RPMI8226 (cell line): ENCODE data around the gene MMP24OS.
"Not testable (repeated sequence)": the region's sequence is repeated elsewhere in the genome, so short reads cannot be mapped to it uniquely, and the experiment has no call there.

Source experiments
- DNase-seq: peaks from one replicate; pipeline ENCODE4 v3.0.0-alpha.2; 2015

Gene MMP24OS

DNA sequence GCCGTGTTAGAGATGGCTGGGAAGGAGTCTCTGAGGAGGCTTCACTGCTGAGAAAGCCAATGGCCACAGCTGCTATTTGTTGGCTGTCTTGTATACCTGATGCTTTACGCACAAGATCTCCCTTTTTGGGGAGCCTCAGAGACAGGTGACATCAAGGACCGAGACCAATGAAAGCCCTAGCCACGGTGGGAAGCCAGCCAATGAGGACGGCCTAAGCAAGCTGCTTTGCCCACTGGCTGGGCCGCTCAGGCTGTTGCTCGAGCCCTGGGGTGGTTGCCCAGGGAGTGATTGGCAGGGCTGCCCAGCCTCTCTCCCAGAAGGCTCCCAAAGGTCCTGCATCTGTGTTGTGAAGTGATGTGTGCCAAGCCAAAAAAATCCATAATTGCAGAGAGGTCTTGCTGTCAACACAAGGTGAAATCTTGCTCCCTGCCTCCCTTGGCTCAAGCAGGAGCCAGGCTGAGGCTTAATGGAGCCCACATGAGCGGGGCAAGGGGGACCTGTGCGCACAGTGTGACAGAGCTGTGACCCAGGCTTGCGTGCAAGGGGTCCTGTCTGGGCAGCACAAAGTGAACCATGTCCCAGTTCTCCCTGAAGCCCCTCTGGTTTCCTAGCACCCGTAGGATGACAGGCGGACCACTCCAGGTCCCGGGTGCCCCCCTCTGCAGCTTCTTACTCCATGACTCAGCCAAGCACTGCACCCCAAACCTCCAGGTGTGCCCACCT, 4.3 kb downstream of the MMP24OS start:
- no peak for DNase-seq

DNA sequence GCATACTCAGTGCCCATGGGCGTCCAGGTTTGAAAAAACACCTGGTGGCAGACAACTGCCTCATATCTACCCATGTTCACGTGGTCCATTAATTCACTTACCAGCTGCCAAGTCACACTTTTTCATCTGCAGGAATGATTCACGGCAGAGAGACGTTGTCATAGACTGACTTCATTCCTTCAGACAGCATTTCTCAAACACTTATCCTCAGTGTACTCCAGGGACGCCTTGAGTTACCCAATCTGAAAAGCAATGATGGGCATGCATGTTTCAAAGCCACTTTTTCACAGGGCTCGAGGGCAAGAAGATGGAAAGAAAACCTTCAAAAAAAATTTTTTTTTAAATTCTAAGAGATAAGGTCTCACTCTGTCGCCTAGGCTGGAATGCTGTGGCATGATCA, 6.0 kb downstream of the MMP24OS start:
- DNase-seq = no peak

DNA sequence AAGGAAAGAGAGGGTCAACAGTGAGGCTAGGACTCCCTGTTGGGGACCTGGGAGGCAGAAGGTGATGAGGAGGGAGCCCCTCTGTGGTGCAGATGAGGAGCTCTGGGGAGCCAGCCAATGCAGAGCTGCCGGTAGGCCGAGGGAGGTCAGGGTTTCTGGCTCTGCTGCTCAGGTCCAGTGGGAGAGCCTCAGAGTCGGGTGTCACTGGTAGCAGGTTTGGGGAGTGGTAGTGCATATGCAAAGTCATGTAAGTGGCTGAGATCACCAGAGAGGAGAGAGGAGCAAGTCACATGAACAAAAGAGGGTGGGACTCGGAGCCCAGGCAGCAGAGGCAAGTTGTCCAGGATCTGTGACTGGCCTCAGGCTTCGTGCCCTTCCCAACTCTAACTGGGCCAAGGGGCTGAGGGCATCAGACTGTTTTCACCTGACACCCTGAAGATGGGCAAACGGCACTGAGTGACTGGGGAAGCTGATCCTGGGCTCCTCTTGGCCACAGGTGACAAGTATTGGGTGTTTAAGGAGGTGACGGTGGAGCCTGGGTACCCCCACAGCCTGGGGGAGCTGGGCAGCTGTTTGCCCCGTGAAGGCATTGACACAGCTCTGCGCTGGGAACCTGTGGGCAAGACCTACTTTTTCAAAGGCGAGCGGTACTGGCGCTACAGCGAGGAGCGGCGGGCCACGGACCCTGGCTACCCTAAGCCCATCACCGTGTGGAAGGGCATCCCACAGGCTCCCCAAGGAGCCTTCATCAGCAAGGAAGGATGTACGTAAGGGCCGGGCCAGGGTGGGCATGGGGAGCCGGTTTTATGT, 6.6 kb downstream of the MMP24OS start:
- no peak for DNase-seq

DNA sequence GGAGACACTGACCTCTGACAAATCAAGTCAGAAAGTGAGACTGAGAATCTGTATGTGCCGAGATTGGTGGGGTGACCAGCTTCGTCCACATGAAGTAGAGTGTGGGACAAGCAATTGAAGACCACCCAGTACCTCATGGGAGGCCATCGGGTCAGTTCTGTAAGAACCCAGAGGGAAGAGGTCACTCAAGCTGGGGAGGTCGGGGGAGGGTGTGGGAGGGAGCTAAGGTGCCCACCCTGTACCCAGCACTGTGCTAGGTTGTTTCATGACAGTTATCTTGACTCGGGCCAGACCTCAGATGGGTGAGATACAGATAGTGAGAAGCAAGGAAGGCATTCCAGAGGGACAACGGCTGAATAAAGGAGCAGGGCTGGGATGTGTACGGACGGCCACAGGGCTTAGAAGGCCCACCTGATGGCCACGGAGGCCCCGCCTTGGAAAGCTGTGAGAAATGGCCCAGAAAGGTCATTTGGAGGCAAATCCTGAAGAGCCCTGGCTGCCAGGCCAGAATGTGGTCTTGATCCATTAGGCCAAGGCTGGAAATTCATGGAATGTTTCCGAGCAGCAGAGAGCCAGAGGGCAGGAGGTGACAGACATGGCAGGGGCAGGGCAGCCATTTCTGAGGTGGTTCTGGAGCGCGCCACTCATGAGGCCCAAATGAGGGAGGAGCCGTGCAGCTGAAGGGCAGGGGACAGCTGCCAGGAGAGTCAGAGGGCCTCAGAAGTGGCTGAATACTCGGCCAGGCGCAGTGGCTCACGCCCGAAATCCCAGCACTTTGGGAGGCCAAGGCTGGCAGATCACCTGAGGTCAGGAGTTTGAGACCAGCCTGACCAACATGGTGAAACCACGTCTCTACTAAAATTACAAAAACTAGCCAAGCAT, 7.7 kb downstream of the MMP24OS start:
- DNase-seq = no peak

DNA sequence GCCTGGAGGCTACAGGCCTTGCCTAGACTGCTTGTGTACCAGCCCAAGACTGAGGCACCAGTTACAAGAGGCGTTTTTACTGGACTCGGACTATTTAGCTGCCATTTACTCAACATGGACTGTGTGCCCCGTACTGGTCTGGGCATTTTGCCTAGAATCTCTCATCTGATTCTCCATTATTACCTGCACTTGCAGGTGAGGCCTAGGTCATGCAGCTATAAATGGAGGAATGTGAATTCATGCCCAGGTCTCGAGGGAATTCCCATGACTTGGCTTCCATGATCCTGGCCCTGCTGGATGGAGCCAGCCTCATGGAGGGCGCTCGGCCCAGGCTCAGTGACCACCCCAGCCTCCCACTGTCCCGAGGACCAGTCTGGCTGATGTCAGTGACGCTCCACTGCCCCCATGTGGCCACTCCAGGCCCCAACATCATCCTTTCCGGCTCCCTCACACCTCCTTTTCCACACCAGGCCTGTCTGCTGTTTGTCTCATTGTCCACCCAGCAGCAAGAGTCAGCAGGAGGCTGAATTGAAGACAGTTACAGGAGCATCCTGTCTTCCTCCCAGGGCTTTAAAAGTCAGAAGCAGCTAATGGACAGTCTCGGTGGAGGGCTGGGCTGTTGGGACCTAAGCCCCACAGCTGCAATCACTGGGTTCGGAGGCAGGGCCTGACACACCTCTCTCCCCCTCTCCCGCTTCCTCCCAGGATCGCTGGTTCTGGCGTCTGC, 8.7 kb downstream of the MMP24OS start:
- peak; percentile 70 for DNase-seq

DNA sequence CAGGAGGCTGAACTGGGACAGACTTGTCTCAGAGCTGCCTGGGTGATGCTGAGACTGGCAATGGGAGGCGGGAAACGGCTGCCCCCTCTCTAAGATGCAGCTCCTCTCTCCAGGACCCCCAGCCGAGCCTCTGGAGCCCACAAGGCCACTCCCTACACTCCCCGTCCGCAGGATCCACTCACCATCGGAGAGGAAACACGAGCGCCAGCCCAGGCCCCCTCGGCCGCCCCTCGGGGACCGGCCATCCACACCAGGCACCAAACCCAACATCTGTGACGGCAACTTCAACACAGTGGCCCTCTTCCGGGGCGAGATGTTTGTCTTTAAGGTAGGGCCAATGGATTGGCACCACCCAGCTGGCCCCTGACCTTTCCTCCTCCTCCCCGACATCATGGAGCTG, 10.8 kb downstream of the MMP24OS start:
- no peak for DNase-seq

DNA sequence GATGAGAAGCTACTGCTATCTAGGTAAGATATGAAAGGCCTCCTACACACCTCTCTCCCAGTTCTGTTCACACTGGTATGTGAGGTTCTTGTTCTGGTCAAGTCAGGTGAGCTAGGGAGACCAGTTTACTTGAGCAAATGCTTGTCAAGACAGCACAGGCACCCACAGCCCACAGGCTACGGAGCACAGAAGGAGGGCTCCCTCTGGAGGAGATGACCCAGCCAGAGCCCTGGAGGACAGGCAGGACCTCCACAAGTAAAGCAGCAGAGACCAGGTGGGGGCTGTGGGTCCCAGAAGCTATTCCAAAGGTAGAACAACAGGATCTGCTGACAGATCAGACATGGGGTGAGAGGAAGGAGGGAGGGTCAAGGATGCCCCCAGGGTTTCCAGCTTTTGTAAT, 13.2 kb downstream of the MMP24OS start:
- DNase-seq = no peak

DNA sequence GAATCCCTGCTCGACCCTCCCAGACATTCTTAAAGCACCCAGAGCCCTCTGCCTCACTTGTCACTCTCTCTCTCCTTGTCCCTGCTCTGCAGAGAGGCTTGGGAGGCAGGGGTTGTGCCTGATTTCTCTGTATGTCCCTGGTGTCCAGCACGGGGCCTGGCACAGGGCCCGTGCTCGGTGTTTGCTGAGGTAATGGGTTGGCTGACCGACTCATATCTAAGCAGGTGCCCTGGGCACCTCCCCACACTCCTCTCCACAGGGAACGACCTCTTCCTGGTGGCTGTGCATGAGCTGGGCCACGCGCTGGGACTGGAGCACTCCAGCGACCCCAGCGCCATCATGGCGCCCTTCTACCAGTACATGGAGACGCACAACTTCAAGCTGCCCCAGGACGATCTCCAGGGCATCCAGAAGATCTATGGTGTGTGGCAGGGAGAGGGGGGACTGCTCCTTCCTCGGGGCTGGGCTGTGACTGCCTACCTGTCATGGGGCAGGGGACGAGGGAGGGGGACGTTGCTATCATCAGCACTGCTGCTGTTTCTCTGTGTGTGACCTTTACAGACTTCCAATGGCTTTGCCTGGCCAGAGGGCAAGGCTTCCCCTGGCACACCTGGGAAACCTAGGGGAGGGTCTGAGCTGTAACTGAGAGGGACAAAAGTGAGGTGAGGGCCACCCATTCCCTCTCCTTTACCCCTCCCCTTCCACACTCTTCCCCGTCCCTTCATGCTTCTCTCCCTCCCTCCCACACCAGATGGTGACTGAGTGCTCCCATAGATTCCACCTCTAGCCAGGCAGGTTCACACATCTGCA, 14.2 kb downstream of the MMP24OS start:
- DNase-seq = no peak

DNA sequence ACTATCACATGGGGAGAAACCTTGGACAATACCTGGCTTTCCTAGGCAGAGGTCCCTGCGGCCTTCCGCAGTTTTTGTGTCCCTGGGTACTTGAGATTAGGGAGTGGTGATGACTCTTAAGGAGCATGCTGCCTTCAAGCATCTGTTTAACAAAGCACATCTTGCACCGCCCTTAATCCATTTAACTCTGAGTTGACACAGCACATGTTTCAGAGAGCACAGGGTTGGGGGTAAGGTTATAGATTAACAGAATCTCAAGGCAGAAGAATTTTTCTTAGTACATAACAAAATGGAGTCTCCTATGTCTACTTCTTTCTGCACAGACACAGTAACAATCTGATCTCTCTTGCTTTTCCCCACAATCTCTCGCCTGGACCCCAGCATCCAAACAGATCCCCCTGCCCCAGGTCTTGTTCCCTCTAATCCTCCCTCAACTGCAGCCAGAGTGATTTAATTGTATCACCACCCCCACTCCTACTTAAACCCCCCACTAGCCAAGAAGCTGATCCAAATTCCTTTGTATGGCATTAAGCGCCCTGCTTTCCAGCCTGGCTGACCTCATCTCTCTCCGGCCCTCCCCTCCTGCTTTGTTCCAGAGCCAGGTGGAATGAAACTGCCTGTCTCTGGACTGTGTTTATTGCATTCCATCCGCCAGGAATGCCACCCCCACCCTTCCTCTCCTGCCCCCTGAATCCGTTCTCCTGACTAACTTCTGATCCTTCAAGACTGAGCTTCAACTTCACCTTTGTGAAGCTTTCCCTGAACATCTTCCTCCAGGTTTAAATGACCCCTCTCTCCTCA, 15.0 kb downstream of the MMP24OS start:
- not testable (repeated sequence) for DNase-seq

DNA sequence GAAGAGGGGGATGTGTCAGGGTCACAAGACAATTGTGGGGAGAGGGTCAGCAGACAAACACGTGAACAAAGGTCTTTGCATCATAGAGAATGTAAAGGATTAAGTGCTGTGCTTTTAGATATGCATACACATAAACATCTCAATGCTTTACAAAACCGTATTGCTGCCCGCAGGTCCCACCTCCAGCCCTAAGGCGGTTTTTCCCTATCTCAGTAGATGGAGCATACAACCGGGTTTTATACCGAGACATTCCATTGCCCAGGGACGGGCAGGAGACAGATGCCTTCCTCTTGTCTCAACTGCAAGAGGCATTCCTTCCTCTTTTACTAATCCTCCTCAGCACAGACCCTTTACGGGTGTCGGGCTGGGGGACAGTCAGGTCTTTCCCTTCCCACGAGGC, 15.6 kb downstream of the MMP24OS start:
- DNase-seq = not testable (repeated sequence)

DNA sequence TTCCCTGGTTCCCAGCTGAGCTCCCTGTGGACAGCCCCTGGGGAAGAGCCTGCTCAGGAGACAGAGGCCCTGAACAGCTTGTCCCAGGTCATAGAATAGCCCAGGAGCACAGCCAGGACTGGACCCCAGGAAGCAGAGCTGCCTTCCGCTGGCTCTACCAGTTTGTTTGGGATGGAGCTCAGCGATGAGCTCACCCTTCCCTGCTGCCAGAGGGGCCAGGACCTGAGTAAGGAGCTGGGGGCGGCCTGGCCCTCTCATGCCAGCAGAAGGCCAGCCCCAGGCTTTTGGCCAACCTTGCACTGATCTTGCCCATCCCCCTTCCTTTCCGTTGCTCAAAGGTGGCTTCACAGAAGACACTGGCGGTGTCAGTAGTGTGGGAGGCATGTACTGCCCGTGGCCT, 17.5 kb downstream of the MMP24OS start:
- DNase-seq = no peak

DNA sequence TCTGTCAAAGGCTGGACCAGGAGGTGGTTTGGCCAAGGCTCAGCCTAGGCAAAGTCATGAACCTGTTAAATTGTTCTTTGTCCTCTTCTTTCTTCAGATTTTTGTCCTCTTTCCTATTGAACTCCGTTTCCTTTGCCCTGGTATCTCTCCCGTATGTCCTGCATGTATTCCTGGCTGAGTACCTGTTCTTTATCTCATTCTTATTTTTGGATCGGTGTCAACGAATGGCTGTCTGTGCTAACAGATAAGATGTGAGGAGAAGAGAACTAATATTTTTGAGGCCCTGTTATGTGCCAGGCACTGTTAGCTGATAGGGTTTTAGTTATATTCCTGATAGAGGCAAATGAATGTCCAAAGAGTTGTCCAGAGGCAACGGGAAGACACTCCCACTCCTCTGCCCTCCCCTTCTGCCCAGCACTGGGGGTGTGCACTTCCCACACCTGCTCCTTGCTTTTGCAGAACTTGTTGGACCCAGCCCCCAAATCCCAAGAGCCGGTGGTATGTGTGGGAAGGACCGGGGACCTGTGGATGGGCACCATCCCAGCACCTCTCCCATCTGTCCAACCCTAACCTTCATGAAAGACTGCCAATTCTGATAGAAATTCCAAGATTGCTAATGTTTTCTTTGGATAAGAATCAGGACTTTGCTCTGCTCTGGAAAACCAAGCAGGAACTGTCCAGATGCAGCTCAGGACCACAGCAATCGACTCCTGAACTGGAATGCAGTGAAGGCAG, 20.6 kb downstream of the MMP24OS start:
- no peak for DNase-seq

DNA sequence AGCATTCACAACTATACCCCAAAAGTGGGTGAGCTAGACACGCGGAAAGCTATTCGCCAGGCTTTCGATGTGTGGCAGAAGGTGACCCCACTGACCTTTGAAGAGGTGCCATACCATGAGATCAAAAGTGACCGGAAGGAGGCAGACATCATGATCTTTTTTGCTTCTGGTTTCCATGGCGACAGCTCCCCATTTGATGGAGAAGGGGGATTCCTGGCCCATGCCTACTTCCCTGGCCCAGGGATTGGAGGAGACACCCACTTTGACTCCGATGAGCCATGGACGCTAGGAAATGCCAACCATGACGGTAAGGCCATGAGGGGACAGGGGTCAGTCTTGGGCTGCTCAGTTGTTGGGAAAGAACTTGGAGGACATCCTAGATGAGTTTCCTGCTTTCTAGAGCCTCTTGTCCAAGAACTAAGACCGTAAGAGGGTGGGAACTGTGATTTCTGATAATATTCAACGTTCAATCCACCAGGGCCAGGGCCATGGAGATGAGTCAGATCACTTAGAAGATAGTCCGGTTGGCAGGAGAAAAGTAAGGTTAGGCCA, 23.4 kb downstream of the MMP24OS start:
- no peak for DNase-seq

DNA sequence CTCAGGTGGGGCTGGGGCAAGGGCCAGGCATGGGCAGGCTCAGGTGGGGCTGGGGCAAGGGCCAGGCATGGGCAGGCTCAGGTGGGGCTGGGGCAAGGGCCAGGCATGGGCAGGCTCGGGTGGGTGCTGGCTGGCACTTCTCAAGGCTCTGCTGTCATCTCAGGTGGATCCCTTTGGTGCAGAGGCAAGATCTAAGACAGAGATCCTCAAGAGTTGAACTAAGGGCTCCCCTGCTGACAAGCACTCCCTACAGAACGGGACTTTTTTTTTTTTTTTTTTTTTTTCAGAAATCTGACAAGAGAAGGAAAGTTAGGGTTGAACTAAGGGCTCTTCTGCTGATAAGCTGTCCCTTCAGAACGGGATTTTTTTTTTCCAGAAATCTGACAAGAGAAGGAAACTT, 24.9 kb downstream of the MMP24OS start:
- no peak for DNase-seq

DNA sequence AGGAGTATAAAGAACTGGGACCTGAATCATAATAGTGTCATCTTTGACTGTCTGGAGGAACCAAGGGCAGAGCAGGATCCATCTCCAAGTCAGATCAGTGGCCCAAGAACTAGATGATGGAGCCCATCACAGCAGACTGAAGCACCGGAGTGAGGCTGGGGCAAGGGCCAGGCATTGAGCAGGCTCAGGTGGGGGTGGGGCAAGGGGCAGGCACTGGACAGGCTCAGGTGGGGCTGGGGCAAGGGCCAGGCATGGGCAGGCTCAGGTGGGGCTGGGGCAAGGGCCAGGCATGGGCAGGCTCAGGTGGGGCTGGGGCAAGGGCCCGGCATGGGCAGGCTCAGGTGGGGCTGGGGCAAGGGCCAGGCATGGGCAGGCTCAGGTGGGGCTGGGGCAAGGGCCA, 25.3 kb downstream of the MMP24OS start:
- DNase-seq = not testable (repeated sequence)

DNA sequence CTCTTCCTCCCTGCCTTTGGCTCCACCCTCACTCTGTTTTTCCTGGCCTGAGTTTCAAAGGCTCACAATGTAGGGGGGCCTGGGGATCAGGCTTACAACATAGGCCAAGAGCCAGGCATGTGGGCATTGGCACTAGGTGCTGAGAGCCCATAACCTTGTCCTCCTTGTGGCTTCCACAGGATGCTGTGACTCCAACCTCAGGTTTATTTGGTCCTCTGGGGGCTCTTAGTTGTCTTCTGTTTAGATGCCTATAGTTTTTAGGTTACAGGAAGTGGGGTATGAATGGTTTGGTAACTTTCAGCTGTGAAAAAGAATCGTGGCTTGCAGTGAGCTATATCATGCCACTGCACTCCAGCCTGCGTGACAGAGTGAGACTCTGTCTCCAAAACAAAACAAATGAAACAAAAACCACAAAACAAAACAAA, 25.9 kb downstream of the MMP24OS start:
- no peak for DNase-seq

DNA sequence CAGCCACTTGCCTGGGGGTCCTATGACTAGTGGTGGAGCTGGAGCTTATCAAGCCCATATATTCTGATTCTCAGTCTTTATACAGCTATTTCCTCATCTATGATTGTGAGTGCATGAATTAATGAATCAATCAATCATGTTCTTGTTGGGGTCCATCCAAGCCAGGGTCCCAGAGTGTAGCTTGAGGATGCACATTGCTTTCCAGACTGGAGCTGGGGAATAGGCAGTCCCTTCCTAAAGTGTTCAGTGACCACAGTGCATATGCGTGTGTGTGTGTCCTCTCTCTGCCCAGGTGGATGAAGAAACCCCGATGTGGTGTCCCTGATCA, 26.3 kb downstream of the MMP24OS start:
- no peak for DNase-seq

DNA sequence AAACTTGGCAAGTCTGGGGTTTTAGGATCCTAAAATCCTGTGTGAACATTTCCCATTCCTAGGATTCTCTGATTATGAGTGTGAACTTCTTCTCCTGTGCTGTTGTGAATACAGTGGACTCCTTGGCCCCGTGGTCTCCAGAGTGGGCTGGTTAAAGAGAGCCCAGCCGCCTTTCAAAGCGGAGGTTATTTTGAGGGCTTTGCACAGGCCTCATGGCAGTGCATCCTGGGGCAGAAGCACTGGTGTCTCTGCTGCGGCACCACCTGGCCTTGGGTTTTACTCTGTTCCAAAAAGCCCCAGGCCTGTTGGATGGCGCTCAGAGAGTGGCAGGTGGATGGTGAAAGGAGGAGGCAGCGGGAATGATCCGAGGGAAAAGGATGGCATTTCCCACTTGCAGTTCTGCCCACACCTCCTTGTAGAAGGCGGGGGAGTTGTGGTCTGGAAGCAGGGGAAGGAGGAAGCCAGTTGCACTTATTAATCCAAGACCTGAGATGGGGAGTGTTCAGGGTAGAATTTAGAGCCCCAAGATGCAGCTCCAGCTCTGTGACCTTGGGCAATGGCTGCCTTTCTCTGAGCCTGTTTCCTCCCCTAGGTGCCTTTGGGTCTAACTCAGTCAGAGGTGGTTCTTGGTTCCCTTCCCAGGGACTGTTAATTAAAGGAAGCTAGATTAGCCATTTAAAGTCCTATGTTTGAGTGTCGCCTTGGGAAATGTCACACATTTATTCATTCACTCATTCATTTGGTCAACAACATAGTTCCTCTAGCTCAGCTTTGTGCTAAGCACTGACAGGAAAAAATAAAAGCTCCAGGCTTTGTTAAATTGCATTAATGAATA, 29.1 kb downstream of the MMP24OS start:
- no peak for DNase-seq

DNA sequence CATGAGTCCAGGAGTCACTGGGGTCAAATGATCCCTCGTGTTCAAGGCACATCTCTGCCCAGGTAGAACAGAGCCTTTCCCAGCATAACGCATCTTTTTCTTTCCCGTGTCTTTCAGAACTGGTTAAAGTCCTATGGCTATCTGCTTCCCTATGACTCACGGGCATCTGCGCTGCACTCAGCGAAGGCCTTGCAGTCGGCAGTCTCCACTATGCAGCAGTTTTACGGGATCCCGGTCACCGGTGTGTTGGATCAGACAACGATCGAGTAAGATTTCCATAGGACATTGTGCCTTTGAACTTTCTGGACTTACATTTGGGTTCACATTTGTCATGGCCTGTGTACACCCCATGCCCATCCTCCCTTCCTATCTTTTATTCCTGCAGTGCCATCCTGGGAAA, 31.2 kb downstream of the MMP24OS start:
- no peak for DNase-seq
